Smooth muscle cell of the brain vasculature (primary cell): Measurements from ENCODE around the gene SIK1.

Experiments
- DNase-seq: peaks from one replicate; pipeline ENCODE4 v3.0.0-alpha.2; 2012; ENCODE audit warnings: low read depth, low spot score

Gene SIK1

DNA sequence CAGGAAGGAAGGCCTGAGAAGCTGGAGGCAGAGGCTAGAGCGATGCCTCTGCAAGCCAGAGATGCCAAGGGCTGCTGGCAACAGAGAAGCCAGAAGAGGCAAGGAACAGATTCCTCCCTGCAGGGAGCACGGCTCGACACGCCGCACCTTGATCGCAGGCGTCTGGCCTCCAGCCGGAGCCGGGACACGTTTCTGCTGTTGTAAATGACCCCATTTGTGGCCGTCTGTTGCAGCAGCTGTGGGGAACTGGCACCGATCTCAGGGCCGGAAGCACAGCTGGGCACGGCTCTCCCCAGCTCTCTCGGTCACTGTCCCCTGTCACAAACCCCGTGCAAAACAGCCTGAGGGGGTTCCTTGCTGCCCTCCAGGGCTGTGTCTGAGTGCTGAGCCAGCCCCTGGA is 59.6 kb downstream of the SIK1 start:
- DNase-seq: no peak

DNA sequence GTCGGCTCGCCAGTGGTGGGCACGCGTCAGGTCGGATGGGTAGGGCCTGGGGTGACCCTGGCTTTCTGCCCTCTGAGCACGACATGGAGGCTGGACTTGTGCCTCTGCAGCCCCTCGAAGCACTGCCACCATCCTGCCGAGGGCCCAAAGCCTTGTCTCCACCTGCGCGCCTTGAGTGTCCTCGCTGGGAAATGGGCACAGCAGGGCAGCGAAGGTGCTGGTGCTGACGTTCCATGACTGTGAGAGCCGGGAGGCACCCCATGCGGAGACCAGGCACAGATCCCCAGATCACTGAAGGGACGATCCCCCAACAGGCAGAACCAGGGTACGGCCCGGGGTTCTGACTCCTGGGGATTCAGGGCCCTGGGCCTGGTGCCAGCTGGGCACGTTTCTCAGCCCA is 60.3 kb downstream of the SIK1 start:
- DNase-seq: no peak

DNA sequence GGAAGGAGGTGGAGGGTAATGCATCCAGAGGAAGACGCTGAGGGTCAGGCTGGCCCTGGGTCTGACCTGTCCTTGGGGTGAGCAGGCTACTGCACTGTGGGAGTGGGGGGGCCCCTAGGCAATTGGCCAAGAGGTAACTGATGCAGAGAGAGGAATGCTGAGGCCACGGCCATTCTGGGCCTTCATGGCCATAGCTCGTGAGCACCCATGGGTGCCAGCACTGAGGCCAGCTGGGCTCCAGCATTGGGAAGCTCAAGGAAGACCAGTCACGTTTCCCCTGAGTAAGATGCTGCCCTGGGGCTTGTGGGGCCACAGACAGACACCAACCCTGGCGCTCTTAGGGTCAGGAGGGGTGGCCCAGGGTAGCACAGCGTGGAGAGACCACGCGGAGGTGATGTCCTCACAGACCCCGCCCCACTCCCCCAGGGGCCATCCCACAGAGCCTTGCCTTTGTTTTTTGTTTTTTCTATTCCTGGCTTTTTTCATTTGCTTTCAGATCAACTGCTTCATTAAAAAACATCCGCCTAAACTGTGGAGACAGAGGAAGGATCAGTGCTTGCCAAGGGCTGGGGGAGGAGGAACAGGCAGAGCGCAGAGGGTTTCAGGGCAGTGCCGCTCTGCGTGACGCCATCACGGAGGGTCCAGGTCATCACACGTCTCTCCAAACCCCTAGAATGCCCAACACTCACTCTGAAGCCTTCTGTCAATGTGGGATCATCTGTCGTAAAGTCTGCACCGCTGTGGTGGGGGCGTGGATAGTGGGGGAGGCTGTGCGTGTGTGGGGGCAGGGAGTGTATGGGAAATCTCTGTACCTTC is 61.1 kb downstream of the SIK1 start:
- DNase-seq: no peak

DNA sequence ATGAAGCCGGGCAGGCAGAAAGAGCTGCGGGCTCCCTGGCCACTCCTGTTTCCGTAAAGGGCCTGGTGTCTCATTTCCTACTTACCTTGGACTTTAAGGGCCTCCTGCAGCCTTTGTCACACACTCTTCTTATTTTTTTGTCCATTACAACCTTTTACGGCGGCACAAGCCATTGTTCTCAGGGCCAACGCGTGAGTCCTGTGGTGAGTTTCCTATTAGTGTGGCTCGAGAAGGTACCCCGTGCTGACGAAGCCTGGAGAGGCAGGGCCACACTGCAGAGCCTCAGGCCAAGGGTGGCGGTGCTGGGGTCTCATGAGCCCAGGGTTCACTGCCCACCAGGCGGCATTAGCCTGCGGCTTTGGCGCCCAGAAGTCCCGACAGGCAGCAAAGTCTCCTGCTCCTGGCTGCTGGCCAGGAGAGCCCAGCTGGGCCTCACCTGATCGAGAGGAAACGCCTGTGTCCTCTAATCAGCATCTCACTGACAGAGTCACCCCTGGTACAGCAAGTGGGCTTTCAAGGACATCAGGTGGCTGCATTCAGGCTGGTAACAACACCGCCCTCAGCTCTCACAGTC is 62.0 kb downstream of the SIK1 start:
- no peak for DNase-seq
